Anterior cingulate cortex (tissue), 58 donors: ENCODE results near the gene KCNJ14.
A peak's percentile ranks its signal among the peaks of the same experiment; 100 is the strongest.

Source experiments
- DNase-seq, 58 donors: peaks; one replicate each; lab custom pipeline; 2025; lab: John Stamatoyannopoulos, UW

KCNJ14 gene

GRCh38 chr19:48499316-48500090, 44.1 kb downstream of the KCNJ14 start:
- DNase-seq = no peak

GRCh38 chr19:48500830-48501493, 45.6 kb downstream of the KCNJ14 start:
- no peak for DNase-seq

- DNase-seq = peak in 6 of 58 donors; percentile 16 to 69 (median 26)
Measured at GRCh38 chr19:48501494-48502349, 46.3 kb downstream of the KCNJ14 start.

GRCh38 chr19:48502350-48503018, 47.1 kb downstream of the KCNJ14 start:
- no peak for DNase-seq

- no peak for DNase-seq
Measured at GRCh38 chr19:48506138-48506733, 50.9 kb downstream of the KCNJ14 start.

- no peak for DNase-seq
Measured at GRCh38 chr19:48507911-48508439, 52.6 kb downstream of the KCNJ14 start.

GRCh38 chr19:48508729-48509411, 53.5 kb downstream of the KCNJ14 start:
- DNase-seq = no peak

- DNase-seq = peak in 35 of 58 donors; percentile 7 to 71 (median 27)
Measured at GRCh38 chr19:48509467-48510194, 54.3 kb downstream of the KCNJ14 start.

- DNase-seq = peak in 57 of 58 donors; percentile 23 to 89 (median 74)
Measured at GRCh38 chr19:48510421-48511268, 55.3 kb downstream of the KCNJ14 start.

- peak in 6 of 58 donors; percentile 40 to 64 (median 48) for DNase-seq
Measured at GRCh38 chr19:48511321-48511731, 56.0 kb downstream of the KCNJ14 start.

GRCh38 chr19:48511800-48512503, 56.6 kb downstream of the KCNJ14 start, which contains the start of gene LMTK3:
Gene LMTK3, minus strand, starts transcription at chr19:48511835. Its CDS starts 259 bp downstream, at chr19:48511576.
- peak; percentile 56 to 95 (median 86) for DNase-seq

GRCh38 chr19:48512504-48513288, 57.3 kb downstream of the KCNJ14 start:
- peak in 2 of 58 donors; percentile 23 to 36 for DNase-seq

- DNase-seq = peak; percentile 46 to 91 (median 79)
Measured at GRCh38 chr19:48513289-48514122, 58.1 kb downstream of the KCNJ14 start.

- peak in 2 of 58 donors; percentile 69 to 70 for DNase-seq
Measured at GRCh38 chr19:48514123-48514458, 58.7 kb downstream of the KCNJ14 start.

- DNase-seq = no peak
Measured at GRCh38 chr19:48516536-48516935, 61.2 kb downstream of the KCNJ14 start.
